NCI-H345 treated with DMSO at 0.1 percent for 48 hours (cell line): Measurements from ENCODE around the gene RTN4.

Source experiments
- DNase-seq: peaks from one replicate; lab custom pipeline; 2025; ENCODE audit not compliant: unreplicated experiment; lab: John Stamatoyannopoulos, UW

RTN4 gene

GRCh38 chr2:54975598-54976492, 74.4 kb downstream of the RTN4 start:
- DNase-seq: no peak

- no peak for DNase-seq
These were observed 75.1 kb downstream of the RTN4 start for GRCh38 chr2:54975175-54975574.

- DNase-seq: no peak
These were observed 80.3 kb downstream of the RTN4 start for GRCh38 chr2:54969940-54970338.

GRCh38 chr2:54969295-54969939, 80.8 kb downstream of the RTN4 start:
- DNase-seq: peak; percentile 24

GRCh38 chr2:54968561-54969218, 81.6 kb downstream of the RTN4 start:
- DNase-seq: no peak

- DNase-seq: no peak
These were observed 82.4 kb downstream of the RTN4 start for GRCh38 chr2:54967759-54968365.

- no peak for DNase-seq
These were observed 83.0 kb downstream of the RTN4 start for GRCh38 chr2:54967269-54967668.

- no peak for DNase-seq
These were observed 83.4 kb downstream of the RTN4 start for GRCh38 chr2:54966837-54967236.

- DNase-seq: no peak
These were observed 84.0 kb downstream of the RTN4 start for GRCh38 chr2:54966165-54966832.

GRCh38 chr2:54965425-54965824, 84.8 kb downstream of the RTN4 start:
- DNase-seq: no peak

- DNase-seq: no peak
These were observed 85.4 kb downstream of the RTN4 start for GRCh38 chr2:54964816-54965215.

- no peak for DNase-seq
These were observed 86.0 kb downstream of the RTN4 start for GRCh38 chr2:54964271-54964670.

GRCh38 chr2:54963476-54963875, 86.8 kb downstream of the RTN4 start:
- no peak for DNase-seq

- no peak for DNase-seq
These were observed 87.3 kb downstream of the RTN4 start for GRCh38 chr2:54962935-54963440.

GRCh38 chr2:54962511-54962910, 87.7 kb downstream of the RTN4 start:
- DNase-seq: no peak

GRCh38 chr2:54960164-54960563, 90.1 kb downstream of the RTN4 start:
- DNase-seq: no peak

- no peak for DNase-seq
These were observed 91.4 kb downstream of the RTN4 start for GRCh38 chr2:54958717-54959371.

GRCh38 chr2:54957321-54957999, 92.8 kb downstream of the RTN4 start:
- peak; percentile 85 for DNase-seq

- no peak for DNase-seq
These were observed 94.1 kb downstream of the RTN4 start for GRCh38 chr2:54956111-54956627.
